ENCODE results near the gene TEX51.

DNA sequence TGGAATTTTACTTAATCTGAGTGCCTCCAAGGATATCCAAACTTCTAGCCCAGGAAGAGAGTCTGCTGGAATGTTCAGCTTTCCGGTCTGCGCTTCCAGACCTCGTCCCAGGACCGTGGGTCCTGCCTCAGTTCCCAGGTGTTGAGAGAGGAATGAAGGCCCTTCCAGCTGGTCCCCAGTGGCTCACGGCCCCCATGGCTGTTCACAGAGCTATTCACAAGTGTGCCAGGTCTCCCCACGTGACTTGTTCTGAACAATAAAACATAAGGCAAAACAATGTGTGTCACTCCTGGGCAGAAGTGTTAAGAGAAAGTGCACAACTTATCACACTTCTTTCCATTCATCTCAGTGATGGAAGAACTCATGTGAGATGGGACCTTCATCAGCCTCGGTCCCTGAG is 20.1 kb upstream of the TEX51 start:
- TF ChIP-seq, protein P1, sequence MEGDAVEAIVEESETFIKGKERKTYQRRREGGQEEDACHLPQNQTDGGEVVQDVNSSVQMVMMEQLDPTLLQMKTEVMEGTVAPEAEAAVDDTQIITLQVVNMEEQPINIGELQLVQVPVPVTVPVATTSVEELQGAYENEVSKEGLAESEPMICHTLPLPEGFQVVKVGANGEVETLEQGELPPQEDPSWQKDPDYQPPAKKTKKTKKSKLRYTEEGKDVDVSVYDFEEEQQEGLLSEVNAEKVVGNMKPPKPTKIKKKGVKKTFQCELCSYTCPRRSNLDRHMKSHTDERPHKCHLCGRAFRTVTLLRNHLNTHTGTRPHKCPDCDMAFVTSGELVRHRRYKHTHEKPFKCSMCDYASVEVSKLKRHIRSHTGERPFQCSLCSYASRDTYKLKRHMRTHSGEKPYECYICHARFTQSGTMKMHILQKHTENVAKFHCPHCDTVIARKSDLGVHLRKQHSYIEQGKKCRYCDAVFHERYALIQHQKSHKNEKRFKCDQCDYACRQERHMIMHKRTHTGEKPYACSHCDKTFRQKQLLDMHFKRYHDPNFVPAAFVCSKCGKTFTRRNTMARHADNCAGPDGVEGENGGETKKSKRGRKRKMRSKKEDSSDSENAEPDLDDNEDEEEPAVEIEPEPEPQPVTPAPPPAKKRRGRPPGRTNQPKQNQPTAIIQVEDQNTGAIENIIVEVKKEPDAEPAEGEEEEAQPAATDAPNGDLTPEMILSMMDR (IDR thresholded peaks at IDR 0.05): no peak
- no peak for TF ChIP-seq POLR2A (IDR thresholded peaks at IDR 0.05)

All from heart left ventricle (tissue), 13 donors.